Endodermal cell (in vitro differentiated cells): ENCODE measurements around the gene TSEN54. TPM values are rescaled to one million over a fixed set of nuclear protein-coding genes. Genes with fewer than 3 reads are reported as not detected.
"Not testable (repeated sequence)": the region's sequence is repeated elsewhere in the genome, so short reads cannot be mapped to it uniquely, and the experiment has no call there.

Source experiments
- DNase-seq: peaks from one replicate; pipeline ENCODE4 v3.0.0-alpha.2; 2017
- H3K27ac ChIP-seq: 2 replicates; pipeline ENCODE4 v1.5.1; 2013; ENCODE audit warnings: mild to moderate bottlenecking, low read depth, low read length, moderate library complexity
- H3K27me3 ChIP-seq: 2 replicates; pipeline ENCODE4 v1.6.1; 2013; ENCODE audit warnings: mild to moderate bottlenecking, low read length, moderate library complexity; ENCODE audit not compliant: insufficient read depth, control insufficient read depth, poor library complexity, severe bottlenecking
- H3K36me3 ChIP-seq: 2 replicates; pipeline ENCODE4 v1.7.0; 2013; ENCODE audit warnings: mild to moderate bottlenecking, low read length, moderate library complexity; ENCODE audit not compliant: control insufficient read depth, insufficient read depth
- H3K4me1 ChIP-seq: one replicate; pipeline ENCODE4 v1.7.0; 2013; ENCODE audit warnings: low read length; ENCODE audit not compliant: control insufficient read depth, insufficient read depth
- H3K4me3 ChIP-seq: 2 replicates; pipeline ENCODE4 v1.5.1; 2013; ENCODE audit warnings: mild to moderate bottlenecking, low read length, moderate library complexity
- H3K9ac ChIP-seq: 2 replicates; pipeline ENCODE4 v1.6.1; 2013; ENCODE audit warnings: mild to moderate bottlenecking, low read length, moderate library complexity; ENCODE audit not compliant: poor library complexity, severe bottlenecking; ENCODE audit errors: extremely low read depth
- H3K9me3 ChIP-seq: 2 replicates; pipeline ENCODE4 v1.6.1; 2013; ENCODE audit warnings: mild to moderate bottlenecking, low read length, moderate library complexity; ENCODE audit not compliant: control insufficient read depth
- H3K27ac Mint-ChIP-seq: 2 replicates; pipeline ENCODE4 v1.8.0; 2020; ENCODE audit warnings: mixed read lengths
- H3K27me3 Mint-ChIP-seq: 2 replicates; pipeline ENCODE4 v1.8.0; 2021; ENCODE audit warnings: mild to moderate bottlenecking, mixed read lengths; ENCODE audit not compliant: insufficient read depth
- H3K36me3 Mint-ChIP-seq: 2 replicates; pipeline ENCODE4 v1.8.0; 2020; ENCODE audit warnings: low read depth, mixed read lengths
- H3K4me1 Mint-ChIP-seq: 2 replicates; pipeline ENCODE4 v1.8.0; 2020; ENCODE audit warnings: mixed read lengths
- H3K4me3 Mint-ChIP-seq: 2 replicates; pipeline ENCODE4 v1.8.0; 2020; ENCODE audit warnings: mild to moderate bottlenecking, moderate library complexity, mixed read lengths
- H3K9me3 Mint-ChIP-seq: 2 replicates; pipeline ENCODE4 v1.8.0; 2020; ENCODE audit warnings: mild to moderate bottlenecking, mixed read lengths
- CTCF ChIP-seq: fragments of 200-600 bp; sonication (generic); conservative IDR thresholded peaks from 2 replicates; pipeline ENCODE4 v1.5.0; 2021; ENCODE audit warnings: antibody characterized with exemption, mild to moderate bottlenecking
- WGBS, 2 experiments: methylation state at CpG; one replicate each; pipeline versions ENCODE4 v1.1.5 to v1.1.7; 2013; ENCODE audit warnings: missing lambda C conversion rate in 2 of 2, mixed read lengths in 1 of 2; ENCODE audit not compliant: insufficient coverage in 1 of 2, insufficient read length in 1 of 2; 5-methylcytosine and 5-hydroxymethylcytosine counted together
- total RNA-seq, 2 donors: library from RNA; stranded (reverse); fragmentation: NEBNext Ultra II Directional in 1 of 2; extraction: Animal tissue kit (Norgen Biotek cat#: 25700) in 1 of 2; gene quantifications; 2 replicates in 1 of 2; 3 replicates in 1 of 2; pipeline ENCODE4 v1.2.1, GENCODE V29; 2021

Gene TSEN54
- total RNA-seq, 2 donors from 2014 or later: 37.7 to 39.1 TPM

- H3K27ac Mint-ChIP-seq: no peak overlapping the region
- H3K27me3 Mint-ChIP-seq: no peaks in the 10 kb centered on the region
- DNase-seq: peak; percentile 83
- H3K4me1 ChIP-seq: peaks cover 4% of the 10 kb centered on the region
- H3K9me3 Mint-ChIP-seq: no peaks in the 10 kb centered on the region
- TF ChIP-seq CTCF: peak; percentile 72
- no peak overlapping the region for H3K4me3 Mint-ChIP-seq
- peaks cover 37% of the 10 kb centered on the region for H3K36me3 Mint-ChIP-seq
- no peak overlapping the region for H3K4me3 ChIP-seq
- H3K27ac ChIP-seq: no peak overlapping the region
- no peaks in the 10 kb centered on the region for H3K9me3 ChIP-seq
- no peak overlapping the region for H3K9ac ChIP-seq
- no peaks in the 10 kb centered on the region for H3K4me1 Mint-ChIP-seq
- peaks cover 4% of the 10 kb centered on the region for H3K36me3 ChIP-seq
- 85 to 100% methylated on average over 4 to 9 of the region's 9 CpGs for WGBS, 2 experiments
- H3K27me3 ChIP-seq: no peaks in the 10 kb centered on the region
These were observed 2.7 kb downstream of the TSEN54 start for GRCh38 chr17:75518983-75519537.

GRCh38 chr17:75520413-75520812 lies 4.1 kb downstream of the TSEN54 start:
- not testable (repeated sequence) for H3K27ac Mint-ChIP-seq, H3K27me3 Mint-ChIP-seq, H3K9me3 Mint-ChIP-seq, H3K27ac ChIP-seq, H3K9me3 ChIP-seq, H3K27me3 ChIP-seq, H3K4me1 ChIP-seq, H3K4me3 Mint-ChIP-seq, DNase-seq, H3K4me3 ChIP-seq, H3K36me3 ChIP-seq, H3K4me1 Mint-ChIP-seq, H3K9ac ChIP-seq
- 94 to 96% methylated on average over 7 to 8 of the region's 8 CpGs for WGBS, 2 experiments
- peaks cover 37% of the 10 kb centered on the region for H3K36me3 Mint-ChIP-seq

DNA sequence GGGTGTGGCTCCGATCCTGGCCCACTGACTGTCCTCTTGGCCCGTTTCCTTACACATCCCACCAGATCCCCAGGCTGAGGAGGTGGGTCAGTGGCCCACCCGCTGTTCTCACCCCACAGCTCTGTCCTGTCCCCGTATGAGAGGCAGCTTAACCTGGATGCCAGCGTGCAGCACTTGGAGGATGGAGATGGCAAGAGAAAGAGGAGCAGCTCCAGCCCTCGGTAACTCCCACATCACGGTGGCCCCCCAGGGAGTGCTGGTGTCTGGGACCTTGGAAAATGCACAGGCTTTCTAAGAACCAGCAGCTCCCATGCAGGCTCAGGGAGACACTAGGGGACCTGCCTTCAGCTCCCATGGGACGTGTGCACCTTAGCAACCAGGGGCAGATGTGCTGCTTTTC lies 5.0 kb downstream of the TSEN54 start:
- Mint-ChIP-seq H3K27me3 (no peaks in the 10 kb centered on the region), H3K4me1 (peaks cover 3% of the 10 kb centered on the region)
- WGBS, 2 experiments: 90% methylated on average over 5 to 8 of the region's 8 CpGs

More for the DNA sequence above, 5.0 kb downstream of the TSEN54 start:
- TF ChIP-seq CTCF: no peak
- H3K9me3 ChIP-seq: no peaks in the 10 kb centered on the region
- peaks cover 2% of the 10 kb centered on the region for H3K27me3 ChIP-seq
- no peaks in the 10 kb centered on the region for H3K4me1 ChIP-seq
- Mint-ChIP-seq H3K36me3 (peaks cover 37% of the 10 kb centered on the region), H3K9me3 (no peaks in the 10 kb centered on the region), H3K27ac (no peak overlapping the region), H3K4me3 (no peak overlapping the region)
- no peak overlapping the region for H3K9ac ChIP-seq
- H3K4me3 ChIP-seq: no peak overlapping the region
- no peak overlapping the region for H3K27ac ChIP-seq
- H3K36me3 ChIP-seq: peaks cover 4% of the 10 kb centered on the region
- no peak for DNase-seq
